DOHH2 (cell line): Measurements from ENCODE around the gene GOSR1.
A peak's percentile ranks its signal among the peaks of the same experiment; 100 is the strongest.

Experiments
- EZH2phosphoT487 ChIP-seq: fragments of 200-600 bp; sonication (generic); IDR thresholded peaks from 2 replicates; pipeline ENCODE4 v1.6.1; 2017; ENCODE audit warnings: borderline replicate concordance, mild to moderate bottlenecking, antibody characterized with exemption, low read length, moderate library complexity, mixed read lengths
- TF ChIP-seq, protein P1 (sequence below): fragments of 200-600 bp; sonication (generic); IDR thresholded peaks from one replicate; pipeline ENCODE4 v1.5.1; 2014; ENCODE audit warnings: antibody characterized with exemption, mild to moderate bottlenecking, low read depth, low read length; ENCODE audit not compliant: poor library complexity, severe bottlenecking

DNA sequence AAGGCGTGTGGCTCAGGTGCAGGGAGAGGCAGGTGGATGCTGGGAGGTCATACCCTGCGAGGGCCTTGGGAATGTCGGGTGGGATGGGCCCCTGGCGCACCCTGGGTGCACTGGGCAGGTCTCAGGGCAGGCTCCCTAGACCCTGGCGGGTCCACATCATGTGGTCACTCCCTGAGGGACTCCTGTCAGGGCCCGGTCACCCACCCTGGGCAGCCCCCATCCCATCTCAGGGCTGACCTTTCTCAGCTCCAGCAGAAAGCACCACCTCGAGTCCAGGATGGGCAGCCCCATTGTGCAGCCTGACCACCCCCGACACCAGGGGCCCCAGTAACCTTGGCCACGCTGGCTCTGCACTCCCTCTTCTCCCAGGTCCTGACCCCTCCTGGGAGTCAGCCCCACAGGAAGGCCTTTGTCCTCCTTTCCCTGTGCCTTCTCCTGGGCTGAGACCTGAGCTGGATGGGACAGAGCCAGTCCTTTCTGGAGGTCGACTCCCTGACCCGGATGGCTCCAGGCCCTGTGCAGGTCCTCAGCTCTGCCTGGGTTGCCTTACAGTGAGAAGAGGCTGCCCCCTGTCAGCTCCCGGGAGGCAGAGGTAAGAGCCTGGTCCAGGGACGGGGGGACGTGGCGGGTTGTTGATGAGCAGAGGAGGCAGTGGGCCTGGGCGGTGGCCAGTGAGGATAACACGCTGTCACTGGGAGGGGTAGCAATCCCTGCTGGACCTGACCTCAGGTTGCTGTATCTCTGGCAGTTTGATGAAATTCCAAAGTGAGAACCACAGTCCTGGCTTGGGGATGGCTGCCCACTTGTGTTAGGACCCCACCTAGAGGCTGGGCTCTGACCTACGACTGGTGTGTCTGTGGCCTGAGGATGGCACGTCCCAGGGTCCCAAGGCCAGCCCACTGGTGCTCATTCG is 77.9 kb downstream of the GOSR1 start:
- TF ChIP-seq, protein P1, sequence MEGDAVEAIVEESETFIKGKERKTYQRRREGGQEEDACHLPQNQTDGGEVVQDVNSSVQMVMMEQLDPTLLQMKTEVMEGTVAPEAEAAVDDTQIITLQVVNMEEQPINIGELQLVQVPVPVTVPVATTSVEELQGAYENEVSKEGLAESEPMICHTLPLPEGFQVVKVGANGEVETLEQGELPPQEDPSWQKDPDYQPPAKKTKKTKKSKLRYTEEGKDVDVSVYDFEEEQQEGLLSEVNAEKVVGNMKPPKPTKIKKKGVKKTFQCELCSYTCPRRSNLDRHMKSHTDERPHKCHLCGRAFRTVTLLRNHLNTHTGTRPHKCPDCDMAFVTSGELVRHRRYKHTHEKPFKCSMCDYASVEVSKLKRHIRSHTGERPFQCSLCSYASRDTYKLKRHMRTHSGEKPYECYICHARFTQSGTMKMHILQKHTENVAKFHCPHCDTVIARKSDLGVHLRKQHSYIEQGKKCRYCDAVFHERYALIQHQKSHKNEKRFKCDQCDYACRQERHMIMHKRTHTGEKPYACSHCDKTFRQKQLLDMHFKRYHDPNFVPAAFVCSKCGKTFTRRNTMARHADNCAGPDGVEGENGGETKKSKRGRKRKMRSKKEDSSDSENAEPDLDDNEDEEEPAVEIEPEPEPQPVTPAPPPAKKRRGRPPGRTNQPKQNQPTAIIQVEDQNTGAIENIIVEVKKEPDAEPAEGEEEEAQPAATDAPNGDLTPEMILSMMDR: peak; percentile 53
- TF ChIP-seq EZH2phosphoT487: no peak
